NCI-H187 (cell line): ENCODE data around the gene HDAC3.
A peak's percentile ranks its signal among the peaks of the same experiment; 100 is the strongest.

Experiments used
- DNase-seq, 2 experiments: peaks; one replicate each; lab custom pipeline; 2025; lab: John Stamatoyannopoulos, UW

The HDAC3 gene

DNA sequence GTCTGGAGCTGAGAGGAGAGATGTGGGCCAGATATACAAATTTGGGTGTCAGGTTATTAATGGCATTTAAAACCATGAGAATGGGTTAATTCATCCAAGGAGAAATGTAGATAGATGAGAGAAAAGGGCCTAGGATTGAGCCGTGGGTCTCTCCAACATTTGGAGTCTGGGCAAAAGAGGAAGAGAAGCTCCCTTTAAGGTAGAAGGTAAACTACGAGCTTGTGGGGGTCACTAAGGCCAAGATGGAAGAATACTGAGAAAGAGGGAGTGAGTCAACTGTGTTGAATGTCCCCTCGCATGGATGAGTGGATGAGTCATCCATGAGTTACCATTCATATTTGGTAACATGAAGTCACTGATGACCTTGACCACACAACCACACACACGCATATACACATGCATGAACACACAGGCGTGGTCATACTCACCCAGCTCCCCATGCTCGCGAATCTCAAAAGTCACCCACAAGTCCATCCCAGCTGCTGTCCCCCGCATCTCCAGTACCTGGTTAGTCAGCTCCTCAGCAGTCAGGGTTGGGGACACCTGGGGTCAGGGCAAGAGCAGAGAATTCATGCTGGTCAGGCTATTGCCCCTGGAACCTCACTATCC, 21.4 kb upstream of the HDAC3 start:
- no peak for DNase-seq

DNA sequence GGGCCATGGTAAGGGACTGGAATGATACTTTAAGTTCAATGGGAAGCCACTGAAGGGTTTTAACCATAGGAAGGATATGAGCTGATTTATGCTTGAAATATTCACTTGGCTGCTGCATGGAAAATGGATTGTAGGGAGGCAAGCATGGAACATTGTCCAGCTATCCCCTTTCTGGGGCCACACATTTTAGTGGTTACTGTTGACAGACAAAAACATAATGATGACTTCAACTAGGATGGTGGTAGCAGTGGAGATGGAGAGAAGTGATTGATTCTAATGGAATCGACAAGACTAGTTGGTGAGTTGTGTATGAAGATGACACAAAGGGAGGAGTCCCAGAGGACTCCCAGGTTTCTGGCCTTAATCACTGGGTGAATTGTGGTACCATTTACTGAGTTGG, 20.8 kb upstream of the HDAC3 start:
- DNase-seq, result no peak

DNA sequence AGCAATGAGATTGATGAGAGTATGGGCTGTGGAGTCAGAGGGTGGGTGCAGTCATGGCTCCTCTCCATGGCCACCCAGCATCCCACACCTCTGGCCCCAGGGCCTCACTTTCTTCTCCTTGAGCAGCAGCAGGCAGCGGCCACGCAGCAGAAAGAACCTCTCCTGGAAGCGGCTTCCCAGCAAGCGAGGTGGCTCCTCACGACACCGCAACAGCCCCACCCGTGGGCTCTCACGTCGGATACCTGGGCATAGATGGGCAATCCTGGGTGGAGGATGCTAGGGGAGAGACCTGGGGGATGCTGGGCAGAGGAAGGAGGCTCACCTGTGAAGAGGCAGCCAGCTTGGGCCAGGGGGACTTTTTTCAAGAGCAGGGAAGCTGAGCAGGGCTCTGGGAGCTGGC, 19.7 kb upstream of the HDAC3 start:
- no peak for DNase-seq

DNA sequence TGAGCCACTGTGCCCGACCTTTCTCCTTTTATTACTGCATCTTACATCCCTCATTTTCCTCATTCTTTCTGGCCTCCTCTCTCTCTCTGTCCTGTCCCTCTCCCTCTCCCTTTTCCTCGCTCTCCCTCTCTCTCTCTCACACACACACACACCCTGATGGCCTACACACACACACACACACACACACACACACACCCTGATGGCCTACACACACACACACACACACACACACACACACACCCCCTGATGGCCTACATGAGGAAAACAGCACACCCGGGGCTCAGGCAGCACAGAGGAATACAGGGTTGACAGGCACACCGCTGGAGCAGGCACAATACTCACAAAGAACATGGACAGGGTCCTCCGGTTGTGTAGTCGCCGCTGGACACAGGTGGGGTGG, 18.4 kb upstream of the HDAC3 start:
- no peak for DNase-seq

DNA sequence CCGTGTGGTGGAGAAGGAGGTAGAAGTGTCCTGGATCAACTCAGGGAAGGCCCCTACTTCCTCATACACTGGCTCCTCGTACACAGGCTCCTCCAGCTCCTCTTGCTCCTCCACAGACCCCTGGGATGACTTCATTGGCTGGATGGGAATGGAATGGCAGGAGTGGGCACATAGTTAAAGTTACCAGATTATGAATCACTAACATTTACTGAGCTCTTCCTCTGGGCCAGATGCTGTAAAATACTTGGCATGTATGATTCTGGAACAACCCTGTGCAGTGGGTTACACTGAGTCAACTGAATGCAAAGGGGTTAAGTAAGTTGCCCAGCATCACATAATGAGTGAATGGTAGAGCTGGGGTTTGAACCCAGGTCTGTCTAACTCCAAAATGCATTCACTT, 17.6 kb upstream of the HDAC3 start:
- DNase-seq, result no peak

DNA sequence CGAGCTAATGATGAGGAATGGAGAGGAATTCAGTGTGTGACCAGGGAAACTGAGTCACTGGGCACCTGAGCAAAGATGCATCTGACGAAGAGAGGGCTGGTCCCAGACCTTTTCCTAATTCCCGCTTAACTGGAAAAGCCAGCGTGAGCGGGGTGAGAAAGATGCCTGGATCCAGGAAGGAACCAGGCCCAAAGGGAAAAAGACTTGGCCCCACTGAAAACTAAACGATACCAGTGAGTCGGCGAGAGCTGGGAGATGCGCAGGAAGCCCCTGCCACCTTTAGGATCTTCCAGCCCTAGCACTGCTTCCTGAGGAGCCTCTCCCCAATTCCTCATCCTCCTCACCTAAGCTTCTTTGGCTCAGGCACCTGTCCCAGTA, 15.1 kb upstream of the HDAC3 start:
- DNase-seq, result no peak

DNA sequence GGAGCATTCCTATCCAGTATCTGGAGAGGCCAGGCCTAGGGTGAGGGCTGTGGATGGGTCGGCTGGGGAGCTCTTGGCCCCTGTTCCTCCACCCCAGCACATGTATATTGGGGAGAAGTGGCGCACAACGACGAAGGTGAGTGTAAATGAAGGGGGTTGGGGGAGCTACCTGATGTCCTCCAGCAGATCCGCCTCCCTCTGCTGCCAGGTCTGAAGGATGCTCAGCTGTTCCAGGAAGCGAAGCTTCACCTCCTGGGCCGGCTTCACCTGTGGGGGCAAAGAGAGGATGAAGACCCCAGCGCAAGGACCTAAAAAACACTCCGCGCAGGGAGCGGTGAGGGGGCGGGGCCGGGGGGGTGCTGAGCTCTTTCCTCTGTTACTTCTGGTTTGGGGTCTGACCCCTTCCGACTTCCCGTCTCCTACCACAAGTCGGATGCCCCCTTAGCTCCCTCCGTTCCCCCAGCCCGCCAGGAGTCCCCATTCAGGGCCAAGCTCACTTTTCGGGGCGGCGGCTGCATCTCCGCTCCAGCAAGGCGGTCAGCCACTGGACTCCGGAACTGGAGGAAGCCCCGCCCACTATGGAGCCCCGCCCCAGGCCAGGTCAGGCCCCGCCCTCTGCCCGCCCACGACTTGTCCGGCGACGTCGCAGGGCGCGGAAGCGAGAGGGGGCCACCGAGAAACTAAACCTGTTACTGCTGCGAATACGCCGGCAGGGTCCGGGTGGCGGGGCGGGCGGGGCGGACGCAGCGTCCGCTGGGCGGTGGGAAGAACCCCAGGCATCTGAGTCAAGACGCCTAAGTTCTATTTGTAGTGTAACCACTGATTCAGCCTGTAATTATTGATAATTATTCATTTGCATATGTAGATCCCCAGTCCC, 14.4 kb upstream of the HDAC3 start, which contains the start of gene FCHSD1:
Gene FCHSD1 (minus strand): TSS at position 568 of the 877 bp plus-strand sequence. CDS start 50 bp downstream, at position 518.
- DNase-seq, result peak; percentile 33 to 68

DNA sequence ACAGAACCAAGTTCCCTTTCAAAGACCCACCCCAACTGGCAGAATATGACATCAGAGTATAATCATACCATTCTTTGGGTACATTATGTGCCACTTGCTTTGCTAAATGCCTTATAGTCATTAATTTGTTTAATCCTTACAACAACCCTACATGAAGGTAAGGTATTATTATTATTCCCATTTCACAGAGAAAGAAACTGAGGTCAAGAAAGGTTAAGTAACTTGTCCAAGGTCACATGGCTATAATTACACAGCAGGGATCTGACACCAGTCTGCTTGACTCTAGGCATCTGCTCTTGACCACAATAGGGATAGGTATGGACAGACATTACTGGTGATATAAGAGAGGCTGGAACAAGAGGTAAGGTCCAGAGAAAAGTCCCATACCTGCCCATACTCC, 13.3 kb upstream of the HDAC3 start:
- no peak for DNase-seq

DNA sequence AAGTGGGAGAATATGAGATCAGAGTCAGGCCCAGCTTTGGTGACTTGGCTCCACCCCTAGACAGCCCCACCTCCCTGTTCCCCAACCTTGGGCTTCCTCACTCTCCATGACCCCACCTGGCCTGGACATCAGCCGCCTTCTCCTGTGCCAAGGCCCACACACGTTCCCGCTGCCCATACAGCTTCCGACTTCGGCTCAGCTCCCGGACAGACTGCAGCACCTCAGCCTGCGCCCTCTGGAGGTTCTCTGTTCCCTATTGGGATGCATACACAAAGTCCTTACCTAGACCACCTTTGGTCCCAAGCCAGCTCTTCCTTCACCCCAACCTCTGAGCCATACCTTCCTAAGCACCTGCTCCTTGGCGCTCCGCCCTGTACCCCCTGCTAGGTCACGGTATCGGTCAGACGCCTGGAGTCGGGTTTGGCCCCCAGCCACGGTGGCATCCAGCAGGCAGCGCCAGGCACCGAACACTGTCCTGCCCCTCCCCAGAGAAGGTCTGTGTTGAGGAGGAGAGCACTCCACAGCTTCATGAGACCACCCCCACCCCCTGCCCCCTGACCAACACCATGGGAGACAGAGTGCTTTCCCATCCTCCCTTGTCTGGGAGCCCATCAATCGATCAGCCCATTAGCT, 12.5 kb upstream of the HDAC3 start:
- no peak for DNase-seq

DNA sequence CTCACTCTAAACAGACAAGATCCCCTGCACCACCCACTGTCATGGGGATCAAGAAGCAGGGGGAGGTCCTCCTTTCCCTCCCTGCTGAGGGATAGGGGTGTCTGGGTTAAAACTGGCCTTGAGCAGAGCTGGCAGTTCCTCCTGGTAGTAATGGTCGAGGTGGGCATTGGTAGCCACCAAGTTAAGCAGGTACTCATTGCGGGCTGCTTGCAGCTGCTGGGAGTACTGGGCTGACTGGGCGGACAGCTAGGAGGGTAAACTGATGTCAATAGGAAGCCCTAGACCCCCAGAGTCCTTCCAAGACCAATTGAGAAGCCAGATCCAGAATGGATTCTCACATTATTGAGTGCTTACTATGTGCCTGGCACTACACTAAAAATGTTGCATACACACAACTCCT, 11.2 kb upstream of the HDAC3 start:
- DNase-seq, result no peak

DNA sequence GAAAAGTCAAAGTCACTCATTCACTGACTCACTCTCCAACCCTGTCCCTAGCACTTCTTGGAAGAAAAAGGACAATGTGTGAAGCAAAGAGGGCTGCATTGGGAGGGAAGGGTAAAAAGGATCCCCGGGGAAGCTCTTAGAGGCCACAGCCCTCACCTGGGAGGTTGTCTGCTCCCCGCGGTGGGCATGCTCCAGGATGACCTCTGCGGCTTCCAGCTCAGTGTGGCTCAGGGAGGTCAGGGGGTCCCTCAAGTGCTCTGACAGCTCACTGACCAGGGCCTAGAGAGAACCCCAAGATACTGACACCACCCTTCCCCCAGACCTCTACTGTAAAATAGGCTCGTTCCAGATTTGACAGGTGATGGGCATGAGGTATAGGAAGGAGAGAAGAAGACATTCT, 10.6 kb upstream of the HDAC3 start:
- DNase-seq, result no peak

DNA sequence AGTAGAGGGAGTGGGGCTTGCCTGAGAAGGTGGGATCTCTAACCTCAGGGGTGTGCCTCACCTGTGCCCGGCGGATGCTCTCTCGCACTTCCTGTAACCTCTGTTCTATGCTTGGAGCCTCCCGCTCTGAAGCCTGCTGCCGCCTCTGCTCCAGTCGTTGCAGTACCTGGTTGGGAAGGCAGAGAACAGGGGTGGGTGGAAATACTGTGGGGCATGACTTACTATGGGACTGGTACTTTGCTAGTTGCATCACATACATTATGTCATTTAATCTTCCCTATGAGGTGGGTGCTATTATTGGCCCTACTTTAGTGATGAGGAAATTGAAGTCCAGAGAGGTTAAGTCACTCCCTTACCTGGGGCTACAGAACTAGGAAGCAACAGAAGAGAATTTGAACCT, 9.4 kb upstream of the HDAC3 start:
- no peak for DNase-seq

DNA sequence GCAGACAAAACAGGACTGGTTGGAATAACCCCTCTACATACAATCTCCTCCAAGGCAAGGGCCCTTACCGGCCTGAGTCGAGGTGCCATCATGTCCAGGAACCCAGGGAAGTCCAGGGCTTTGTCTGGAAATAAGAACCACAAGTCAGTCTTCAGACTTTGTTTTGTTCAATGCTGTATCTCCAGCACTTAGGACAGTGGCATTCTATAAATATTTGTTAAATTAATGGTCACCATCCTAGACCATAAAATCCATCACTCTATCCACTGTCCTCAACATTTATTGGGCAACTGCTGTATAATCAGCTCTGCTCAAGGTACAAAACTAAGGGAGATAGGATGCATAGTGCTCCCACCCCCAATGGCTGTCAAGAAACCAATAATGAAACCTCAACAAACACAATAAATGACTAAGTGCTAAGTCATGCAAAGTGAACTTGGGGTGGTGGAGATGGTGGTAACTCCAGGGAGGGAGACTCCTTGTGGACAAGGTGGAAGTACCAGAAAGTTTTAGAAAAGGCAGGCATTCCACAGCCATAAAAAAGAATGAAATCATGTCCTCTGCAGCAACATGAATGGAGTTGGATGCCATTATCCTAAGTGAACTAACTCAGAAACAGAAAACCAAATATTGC, 5.1 kb upstream of the HDAC3 start:
- no peak for DNase-seq

DNA sequence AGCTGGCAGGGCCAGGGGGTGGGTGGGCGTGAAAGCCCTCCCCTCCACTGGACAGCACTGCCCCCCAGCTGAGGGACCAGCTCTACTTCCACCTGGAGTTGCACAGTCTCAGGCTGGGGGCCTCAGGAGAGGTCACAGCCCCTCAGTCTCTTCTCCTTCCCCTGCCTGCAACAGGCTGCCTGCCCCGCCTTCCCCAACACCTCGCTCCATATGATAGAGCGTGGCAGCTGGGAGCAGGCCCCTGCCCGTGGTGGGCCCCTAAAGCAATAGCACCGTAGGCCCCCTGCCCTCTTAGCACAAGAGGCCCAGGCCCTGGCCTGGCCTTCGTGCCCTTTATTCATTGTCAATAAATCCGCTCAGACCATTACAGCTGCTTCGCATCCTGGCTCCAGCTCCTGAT, 4.0 kb upstream of the HDAC3 start:
- DNase-seq, result no peak

DNA sequence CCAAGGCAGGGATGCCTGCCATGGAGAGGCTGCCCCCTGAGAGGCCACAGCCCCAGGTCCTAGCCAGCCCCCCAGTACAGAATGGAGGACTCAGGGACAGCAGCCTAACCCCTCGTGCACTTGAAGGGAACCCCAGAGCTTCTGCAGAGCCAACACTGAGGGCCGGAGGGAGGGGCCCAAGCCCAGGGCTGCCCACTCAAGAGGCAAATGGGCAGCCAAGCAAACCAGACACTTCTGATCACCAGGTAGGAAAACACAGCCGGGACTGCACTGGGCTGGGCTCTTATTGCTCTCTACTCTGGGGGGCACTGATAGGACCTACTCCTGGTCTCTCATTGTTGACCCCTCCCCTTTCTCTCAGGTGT, 3.4 kb upstream of the HDAC3 start:
- no peak for DNase-seq

DNA sequence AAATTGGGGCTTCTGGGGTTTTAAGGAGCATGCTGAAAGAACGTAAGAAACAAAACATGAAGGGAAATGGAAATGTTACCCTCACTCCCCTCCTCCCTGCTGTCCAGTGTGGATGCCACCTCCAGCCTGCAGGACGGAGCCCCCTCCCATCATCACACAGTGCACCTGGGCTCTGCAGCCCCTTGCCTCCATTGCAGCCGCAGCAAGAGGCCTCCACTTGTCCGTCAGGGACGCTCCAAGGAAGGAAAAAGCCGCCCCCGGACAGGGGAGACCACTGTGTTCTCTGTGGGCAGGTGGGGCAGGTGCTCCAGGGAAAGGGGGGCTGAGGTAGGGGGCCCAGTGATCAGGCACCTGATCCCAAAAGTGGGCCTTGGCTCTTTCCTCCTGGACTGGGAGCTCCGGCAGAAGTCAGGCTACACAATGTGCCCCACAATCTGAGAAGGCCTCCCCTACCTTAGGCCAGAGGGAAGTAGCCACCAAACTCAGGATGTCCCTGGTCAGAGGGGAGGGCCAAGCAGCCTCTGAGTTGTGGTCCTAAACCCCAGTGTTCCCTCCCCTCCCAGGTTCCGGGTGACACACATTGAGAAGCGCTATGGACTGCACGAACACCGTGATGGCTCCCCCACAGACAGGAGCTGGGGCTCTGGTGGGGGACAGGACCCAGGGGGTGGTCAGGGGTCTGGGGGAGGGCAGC, 2.9 kb upstream of the HDAC3 start:
- no peak for DNase-seq

DNA sequence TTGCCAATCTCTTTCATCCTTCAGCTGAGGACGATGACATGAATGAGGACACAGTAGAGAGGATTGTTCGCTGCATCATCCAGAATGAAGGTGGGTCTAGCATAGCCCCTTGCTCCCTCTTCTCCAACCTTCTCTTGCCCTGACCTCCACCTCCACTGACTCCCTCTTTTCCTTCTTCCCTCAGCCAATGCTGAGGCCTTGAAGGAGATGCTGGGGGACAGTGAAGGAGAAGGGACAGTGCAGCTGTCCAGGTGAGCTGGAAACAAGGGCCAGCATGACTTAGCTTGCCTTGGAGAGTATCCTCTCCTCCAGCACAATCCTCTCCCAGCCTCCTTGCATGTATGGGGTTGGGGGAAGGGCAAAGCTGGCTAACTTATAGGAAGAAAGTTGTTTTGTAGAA, 2.1 kb upstream of the HDAC3 start:
- DNase-seq, result no peak

DNA sequence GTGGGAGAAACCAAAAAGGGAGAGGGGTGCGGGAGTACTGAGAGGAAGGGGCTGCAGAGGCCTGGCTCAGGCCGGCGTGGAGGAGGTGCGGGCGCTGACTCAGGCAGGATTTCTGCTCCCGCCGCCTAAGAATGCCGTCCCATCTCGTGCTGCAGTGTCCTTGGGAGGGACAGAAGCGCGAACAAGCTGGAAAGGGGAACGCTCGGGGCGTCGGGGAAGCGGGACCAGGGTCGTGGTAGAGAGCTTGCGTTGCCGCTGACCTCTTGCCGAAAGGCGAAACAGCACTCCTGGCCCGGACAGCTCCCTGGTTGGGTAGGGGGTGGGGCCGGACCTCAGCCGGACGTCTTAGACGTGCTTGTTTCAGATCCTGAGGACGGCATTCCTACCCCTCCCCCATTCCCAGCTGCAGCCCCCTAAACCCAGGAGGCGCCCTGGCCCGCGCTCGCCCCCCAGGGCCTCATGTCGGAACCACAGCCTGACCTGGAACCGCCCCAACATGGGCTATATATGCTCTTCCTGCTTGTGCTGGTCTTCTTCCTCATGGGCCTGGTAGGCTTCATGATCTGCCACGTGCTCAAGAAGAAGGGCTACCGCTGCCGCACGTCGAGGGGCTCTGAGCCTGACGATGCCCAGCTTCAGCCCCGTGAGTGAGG, 1.2 kb upstream of the HDAC3 start:
- no peak for DNase-seq

DNA sequence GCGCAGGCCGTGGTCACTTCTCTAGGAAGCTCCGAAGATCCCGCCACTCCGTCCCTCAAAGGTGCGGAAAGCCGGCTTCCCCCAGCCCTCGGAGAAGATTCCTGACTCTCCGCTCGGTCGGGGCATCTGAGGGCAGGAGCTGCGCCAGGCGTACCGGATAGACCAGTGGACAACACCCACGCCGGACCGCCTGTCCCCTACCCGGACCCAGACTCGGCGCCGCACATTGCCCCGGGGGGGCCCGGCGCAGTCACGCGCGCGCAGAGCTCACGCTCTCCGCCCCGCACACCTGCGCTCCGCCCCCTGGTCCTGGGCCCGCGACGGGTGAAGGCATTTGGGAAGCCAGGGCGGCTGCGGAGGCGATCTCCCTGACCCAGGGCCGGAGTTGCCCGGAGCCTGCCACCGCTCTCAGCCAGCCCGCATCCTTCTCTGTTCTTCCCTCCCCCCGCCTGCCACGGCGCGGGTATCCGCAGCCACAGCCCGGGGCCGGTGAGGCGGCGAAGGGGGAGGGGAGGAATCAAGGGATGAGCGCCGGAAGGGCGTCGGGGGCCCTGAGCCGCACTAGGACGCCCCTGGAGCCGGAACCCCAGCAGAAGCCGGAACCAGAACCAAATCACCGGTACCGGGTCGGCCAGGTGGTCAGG, 596 bp upstream of the HDAC3 start:
- DNase-seq, result no peak

DNA sequence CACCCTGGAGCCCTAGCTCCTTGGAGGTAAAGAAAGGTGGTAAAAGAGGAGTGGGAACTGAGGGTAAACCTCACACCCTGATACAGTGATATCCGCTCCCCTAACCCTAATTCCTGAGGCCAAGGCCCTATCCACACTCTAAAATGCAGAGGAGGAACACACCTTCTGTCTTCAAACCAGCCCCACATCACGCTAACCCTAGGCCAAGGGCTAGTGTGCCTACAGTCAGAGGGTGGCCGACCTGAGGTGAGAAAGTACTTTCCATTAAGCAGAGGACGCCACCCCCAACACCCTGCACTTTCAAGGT, 590 bp downstream of the HDAC3 start:
- DNase-seq, result no peak

DNA sequence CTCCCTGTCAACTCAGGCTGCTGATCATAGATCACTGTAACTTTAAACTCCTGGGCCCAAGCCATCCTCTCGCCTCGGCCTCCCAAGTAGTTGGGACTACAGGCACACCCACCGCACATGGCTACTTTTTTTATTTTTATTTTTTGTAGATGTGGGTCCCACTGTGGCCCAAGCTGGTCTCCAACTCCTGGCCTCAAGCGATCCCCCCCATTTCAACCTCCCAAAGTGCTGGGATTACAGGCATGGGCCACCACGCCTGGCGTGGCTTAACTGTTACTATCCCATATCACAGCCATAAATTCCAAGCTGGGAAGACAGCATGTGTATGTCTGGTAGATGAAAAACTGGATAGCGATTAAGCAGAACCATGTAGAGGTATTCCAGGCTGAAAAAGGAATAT, 1.0 kb downstream of the HDAC3 start:
- no peak for DNase-seq
